ENCODE data around the gene ODAM.

The ODAM gene

GRCh38 chr4:70191647-70192046 is 3.9 kb upstream of the ODAM start (continued):
- no peak for TF ChIP-seq REST (tag by site-specific recombination; IDR thresholded peaks at IDR 0.05)
- no peak for TF ChIP-seq SCRT1 (tag by site-specific recombination; IDR thresholded peaks at IDR 0.05; ENCODE audit: borderline replicate concordance)
- no peak for TF ChIP-seq ZNF664 (tag by site-specific recombination; IDR thresholded peaks at IDR 0.05)
- no peak for TF ChIP-seq ZNF777 (tag by site-specific recombination; IDR thresholded peaks at IDR 0.05; ENCODE audit: borderline replicate concordance)
- TF ChIP-seq ZNF214 (tag by site-specific recombination; IDR thresholded peaks at IDR 0.05; ENCODE audit: borderline replicate concordance), result no peak

- Histone ChIP-seq H3K9me3 (ENCODE audit: control insufficient read depth, insufficient read depth, low read depth, low read length) (no peaks in the 10 kb centered on the region), H3K36me3 (ENCODE audit: control insufficient read depth in 2 of 2, insufficient read depth in 1 of 2, low read length in 2 of 2) (no peaks in the 10 kb centered on the region), H3K27ac (ENCODE audit: extremely low read depth, low read depth, low read length) (no peak overlapping the region), H3K4me3 (ENCODE audit: low read depth, low read length) (no peak overlapping the region), H3K4me1 (ENCODE audit: control insufficient read depth, insufficient read depth, low read length) (no peaks in the 10 kb centered on the region)
- TF ChIP-seq ZNF202 (tag by site-specific recombination; IDR thresholded peaks at IDR 0.05; ENCODE audit: borderline replicate concordance) (no peak), ZNF19 (tag by site-specific recombination; IDR thresholded peaks at IDR 0.05; ENCODE audit: low read depth) (no peak)
- ChIA-PET POLR2A (no interaction called here), CTCF (interaction anchor here (0.6 to 1.5 kb wide), 3 partner anchors 9 to 312 kb away, joined by 3 to 12 read pairs (median 4); no protein-coding TSS in a partner anchor)
These were observed 2.6 kb upstream of the ODAM start for GRCh38 chr4:70192895-70193294.

- Histone ChIP-seq H3K36me3 (ENCODE audit: control insufficient read depth in 2 of 2, insufficient read depth in 1 of 2, low read length in 2 of 2) (no peaks in the 10 kb centered on the region), H3K27ac (ENCODE audit: extremely low read depth, low read depth, low read length) (no peak overlapping the region), H3K9me3 (ENCODE audit: control insufficient read depth, insufficient read depth, low read depth, low read length) (no peaks in the 10 kb centered on the region), H3K4me1 (ENCODE audit: control insufficient read depth, insufficient read depth, low read length) (no peaks in the 10 kb centered on the region), H3K4me3 (ENCODE audit: low read depth, low read length) (no peak overlapping the region)
- POLR2A ChIA-PET, result no interaction called here
- TF ChIP-seq ZNF670 (tag by site-specific recombination; IDR thresholded peaks at IDR 0.05; ENCODE audit: low read depth), result no peak
- no peak for TF ChIP-seq ZNF626 (tag by site-specific recombination; IDR thresholded peaks at IDR 0.05)
- no peak for TF ChIP-seq ZNF660 (tag by site-specific recombination; IDR thresholded peaks at IDR 0.05)
- no peak for TF ChIP-seq ZNF184 (tag by site-specific recombination; IDR thresholded peaks at IDR 0.05)
- no peak for TF ChIP-seq ZNF311 (tag by site-specific recombination; IDR thresholded peaks at IDR 0.05; ENCODE audit: borderline replicate concordance)
- no peak for TF ChIP-seq ZNF555 (tag by site-specific recombination; conservative IDR thresholded peaks at IDR 0.05)
- no peak for TF ChIP-seq ZBTB44 (tag by site-specific recombination; IDR thresholded peaks at IDR 0.05)
- no peak for TF ChIP-seq ZNF704 (tag by site-specific recombination; IDR thresholded peaks at IDR 0.05)
- no peak for TF ChIP-seq ZEB2 (tag by site-specific recombination; IDR thresholded peaks at IDR 0.05)
- no peak for TF ChIP-seq ZNF830 (tag by site-specific recombination; IDR thresholded peaks at IDR 0.05; ENCODE audit: low read depth)
- no peak for TF ChIP-seq ZNF169 (tag by site-specific recombination; IDR thresholded peaks at IDR 0.05)
- no peak for TF ChIP-seq ZNF112 (tag by site-specific recombination; IDR thresholded peaks at IDR 0.05)
- no peak for TF ChIP-seq SETDB1 (IDR thresholded peaks at IDR 0.05; ENCODE audit: insufficient read length, low read length)
- TF ChIP-seq ZNF239 (tag by site-specific recombination; IDR thresholded peaks at IDR 0.05), result no peak
- no peak for TF ChIP-seq ZBTB1 (tag by site-specific recombination; IDR thresholded peaks at IDR 0.05)
- TF ChIP-seq ZNF132 (tag by site-specific recombination; IDR thresholded peaks at IDR 0.05; ENCODE audit: borderline replicate concordance), result no peak
- TF ChIP-seq ZNF398 (tag by site-specific recombination; IDR thresholded peaks at IDR 0.05), result no peak
- no peak for TF ChIP-seq ZNF488 (tag by site-specific recombination; IDR thresholded peaks at IDR 0.05)
- CTCF ChIA-PET, result no interaction called here
These were observed 1.3 kb downstream of the ODAM start for GRCh38 chr4:70196857-70197256.

Measured in HEK293 (cell line).